Nucleus accumbens (tissue), 56 donors: ENCODE results near the gene CCDC141.

Experiments
- DNase-seq, 56 donors: peaks; one replicate each; lab custom pipeline; 2025; lab: John Stamatoyannopoulos, UW

The CCDC141 gene

GRCh38 chr2:178914259-178914849 is 135.6 kb downstream of the CCDC141 start:
- DNase-seq, result peak in 51 of 56 donors; percentile 2 to 89 (median 48)

GRCh38 chr2:178913049-178913441 is 136.9 kb downstream of the CCDC141 start:
- DNase-seq, result no peak

GRCh38 chr2:178912416-178913048 is 137.4 kb downstream of the CCDC141 start:
- DNase-seq, result no peak

- DNase-seq, result no peak
Observed at GRCh38 chr2:178911039-178911438, 138.9 kb downstream of the CCDC141 start.

- DNase-seq, result no peak
Observed at GRCh38 chr2:178910005-178910404, 139.9 kb downstream of the CCDC141 start.

GRCh38 chr2:178909507-178909906 is 140.4 kb downstream of the CCDC141 start:
- DNase-seq, result no peak

GRCh38 chr2:178908810-178909209 is 141.1 kb downstream of the CCDC141 start:
- DNase-seq, result no peak

GRCh38 chr2:178905261-178905660 is 144.7 kb downstream of the CCDC141 start:
- DNase-seq, result no peak

DNA sequence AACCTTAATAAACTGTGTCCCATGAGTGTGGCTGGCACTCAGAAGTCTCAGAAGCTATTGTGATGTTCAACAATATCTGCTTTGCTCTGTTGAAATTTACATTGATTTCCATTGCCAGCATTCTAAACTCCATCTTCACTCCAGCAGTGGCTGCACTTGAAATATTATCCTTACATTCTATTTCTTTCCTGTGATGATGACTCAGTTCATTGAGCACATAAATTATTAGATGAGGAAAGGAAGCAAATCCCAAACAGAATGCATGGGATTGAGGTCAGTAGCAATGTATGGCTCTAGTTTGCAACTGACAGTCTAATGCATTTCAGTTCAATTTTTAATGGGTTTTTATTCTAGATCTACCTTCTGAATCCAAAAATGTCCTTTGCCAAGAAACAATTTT is 150.3 kb downstream of the CCDC141 start:
- DNase-seq, result no peak

DNA sequence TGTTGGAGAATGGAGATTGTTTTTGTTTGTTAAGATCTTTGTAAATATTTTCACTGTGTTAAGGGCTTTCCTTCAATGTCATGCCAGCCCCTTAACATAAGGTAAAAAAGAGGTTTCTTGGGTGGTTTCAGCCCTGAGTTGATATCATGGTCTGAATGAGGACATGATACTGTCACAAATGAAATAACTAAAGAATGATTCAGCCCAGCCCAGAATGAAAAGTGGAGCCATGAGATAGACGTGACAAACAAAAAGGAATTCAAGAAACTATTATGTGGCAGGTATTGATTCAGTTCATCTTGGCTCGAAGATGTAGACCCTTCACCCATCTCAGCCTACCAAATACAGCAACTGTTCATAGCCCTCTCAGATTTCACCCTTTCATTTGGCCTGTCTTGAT is 154.1 kb downstream of the CCDC141 start:
- no peak for DNase-seq

DNA sequence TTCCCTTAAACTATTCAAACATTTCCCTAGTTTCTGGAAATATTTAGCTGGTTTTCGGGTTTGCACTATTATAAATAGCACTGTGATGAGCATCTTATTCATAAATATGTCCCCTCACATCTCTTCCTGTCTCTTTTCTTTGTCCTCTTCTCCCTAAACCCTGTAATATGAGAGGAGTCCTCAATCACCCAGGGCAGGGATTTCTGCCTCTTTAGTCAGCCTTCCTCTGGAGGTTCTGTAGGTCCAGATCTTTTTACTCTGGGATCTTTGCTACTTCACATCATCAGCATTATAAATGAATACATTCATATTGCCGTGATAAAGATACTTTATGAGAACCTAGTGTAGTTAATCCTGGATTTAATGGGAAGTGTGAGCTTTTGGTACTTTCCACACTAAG is 154.8 kb downstream of the CCDC141 start:
- no peak for DNase-seq

DNA sequence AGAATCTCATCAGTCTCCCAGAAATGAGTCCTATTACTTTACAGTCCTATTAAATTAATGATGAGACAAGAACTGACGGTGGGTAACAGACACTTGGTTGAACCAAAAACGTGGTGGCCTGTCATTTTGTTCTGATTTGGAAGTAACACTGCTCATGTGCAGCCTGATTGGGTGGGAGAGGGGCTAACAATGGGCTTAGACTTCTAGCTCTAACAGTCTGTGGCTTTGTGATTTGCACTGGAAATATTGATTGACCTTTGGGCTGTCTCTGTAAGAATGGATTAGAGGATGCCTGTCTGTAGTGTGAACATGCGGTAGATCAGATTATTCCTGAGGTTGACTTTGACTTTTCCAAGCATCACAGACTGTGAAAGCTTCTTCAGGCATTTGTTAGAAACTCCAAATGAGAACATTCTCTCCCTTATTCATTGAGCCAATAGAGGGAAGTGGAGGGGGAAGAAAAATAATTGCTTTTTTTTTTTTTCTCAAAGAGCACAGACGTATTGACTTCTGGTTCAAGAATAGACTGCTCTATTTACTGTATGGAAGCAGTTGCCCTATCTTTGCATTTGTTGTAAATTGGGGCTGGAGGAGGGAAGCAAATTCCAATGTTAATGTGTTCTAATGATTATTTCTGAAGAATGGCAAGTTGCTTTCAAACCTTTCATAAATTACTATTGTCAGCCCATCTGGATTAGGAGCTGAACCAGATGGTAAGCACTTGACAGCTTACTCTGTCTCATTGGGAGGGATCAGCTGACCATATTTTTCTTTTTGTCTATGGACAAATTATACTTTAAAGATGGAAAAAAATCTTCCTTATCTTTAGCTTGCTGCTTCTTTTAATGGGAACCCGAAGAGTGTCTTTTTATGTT is 156.9 kb downstream of the CCDC141 start:
- DNase-seq, result no peak

DNA sequence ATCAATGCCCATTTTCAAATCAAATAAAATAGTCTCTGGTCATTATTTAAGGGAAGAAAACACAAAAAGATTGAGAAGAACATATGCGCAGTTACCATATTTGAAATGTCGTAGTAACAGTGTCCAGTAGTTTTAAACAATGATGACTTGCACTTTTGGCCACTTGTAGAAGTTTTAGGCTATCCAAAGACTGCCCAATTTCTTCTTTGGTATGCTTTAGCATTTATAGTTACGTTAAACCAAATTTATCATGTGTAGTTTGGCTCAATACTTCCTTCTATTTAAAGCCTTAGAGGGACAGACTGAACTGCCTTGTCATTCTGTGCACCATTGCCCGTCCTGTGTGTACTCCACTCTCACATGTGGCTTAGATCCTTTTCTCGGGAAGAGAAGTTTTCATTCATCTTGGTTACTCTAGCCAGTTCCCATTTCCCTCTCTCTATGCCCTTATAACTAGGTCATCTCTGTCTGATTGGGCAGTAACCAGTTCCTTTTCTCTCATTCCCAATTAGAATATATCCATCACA is 157.9 kb downstream of the CCDC141 start:
- DNase-seq, result no peak

DNA sequence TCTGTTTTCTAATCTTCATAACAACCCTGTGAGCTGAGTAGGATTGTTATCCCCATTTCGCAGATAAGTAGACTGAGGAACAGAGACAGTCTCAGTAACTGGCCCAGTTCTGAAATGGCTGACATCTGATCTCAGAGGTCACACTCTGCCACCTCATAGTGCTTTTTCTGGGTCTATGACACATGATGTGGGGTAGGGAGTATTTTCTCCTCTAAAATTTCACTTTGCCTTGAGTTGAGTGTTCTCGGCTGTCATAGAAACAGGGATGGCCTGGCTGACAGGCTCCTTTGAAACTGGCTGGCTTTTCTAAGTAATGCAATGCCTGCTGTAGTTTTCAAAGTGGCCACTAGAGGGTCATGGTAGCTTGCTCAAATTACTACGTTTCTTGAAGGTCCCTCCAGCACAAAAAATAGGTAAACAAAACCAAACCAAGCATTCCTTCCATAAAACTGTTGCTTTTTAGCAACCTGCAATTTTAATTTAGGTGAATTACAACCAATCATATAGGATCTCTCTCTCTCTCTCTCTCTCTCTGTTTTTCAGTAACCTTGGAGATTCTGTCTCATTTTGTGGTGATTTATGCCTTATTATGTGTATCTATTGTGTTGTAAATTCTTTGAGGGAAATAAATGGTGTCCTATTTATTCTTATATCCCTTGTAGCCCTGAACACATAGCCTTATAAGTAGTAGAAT is 158.5 kb downstream of the CCDC141 start:
- peak in 42 of 56 donors; percentile 2 to 81 (median 26) for DNase-seq

DNA sequence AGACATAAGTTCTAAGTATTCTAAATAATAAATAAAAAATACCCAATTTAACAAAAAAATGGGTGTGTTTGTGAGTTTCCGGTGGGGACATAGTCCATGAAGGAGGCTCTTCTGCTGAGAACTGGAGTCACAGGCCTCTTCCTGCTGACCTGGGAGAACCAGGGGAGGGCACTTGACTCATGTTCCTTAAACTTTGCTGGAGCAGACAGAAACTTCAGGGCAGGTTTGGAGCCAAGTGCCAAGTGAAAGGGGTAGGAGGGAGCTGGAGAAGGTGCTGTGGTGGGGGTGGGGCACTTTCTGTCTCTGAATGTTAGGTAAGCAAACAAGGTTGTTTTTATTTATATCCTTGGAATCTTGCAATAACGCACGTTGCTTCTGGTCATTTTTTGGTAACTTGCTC is 163.9 kb downstream of the CCDC141 start:
- no peak for DNase-seq

- DNase-seq, result no peak
Observed at GRCh38 chr2:178884440-178884839, 165.5 kb downstream of the CCDC141 start.

DNA sequence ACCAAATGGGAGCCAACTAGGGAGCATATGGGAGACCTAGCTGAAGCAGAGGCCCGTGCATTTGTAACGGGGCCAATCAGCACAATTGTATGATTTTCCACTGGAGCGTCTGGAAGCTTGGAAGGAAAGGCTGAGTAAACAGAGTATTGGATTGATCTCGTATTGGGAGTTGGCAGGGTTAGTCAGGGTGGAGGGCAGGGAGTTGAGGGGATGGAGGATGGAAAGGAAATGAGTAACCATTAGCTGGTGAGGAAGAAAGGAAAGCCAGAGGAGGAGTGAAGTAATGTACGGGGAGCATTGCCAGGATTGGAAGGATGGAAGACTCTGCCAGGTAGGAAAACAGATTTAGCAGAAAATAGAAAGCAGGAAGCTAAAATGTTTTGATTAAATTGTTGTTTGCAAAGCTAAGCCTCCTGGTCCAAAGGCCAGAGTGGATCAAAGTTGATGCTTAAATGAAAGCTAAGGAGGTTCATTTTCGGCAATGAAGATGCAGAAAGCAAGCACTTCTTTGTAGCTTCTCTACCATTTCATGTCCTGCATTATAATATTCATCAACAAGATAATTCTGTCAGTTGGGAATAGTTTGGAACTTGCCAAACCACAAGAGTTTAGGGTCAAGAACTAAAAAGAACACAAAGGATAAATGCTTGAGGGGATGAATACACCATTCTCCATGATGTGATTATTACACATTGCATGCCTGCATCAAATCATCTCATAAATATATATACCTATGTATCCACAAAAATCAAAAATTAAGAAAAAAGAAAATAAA is 167.1 kb downstream of the CCDC141 start:
- DNase-seq, result no peak

GRCh38 chr2:178881075-178881474 is 168.9 kb downstream of the CCDC141 start:
- DNase-seq, result no peak

DNA sequence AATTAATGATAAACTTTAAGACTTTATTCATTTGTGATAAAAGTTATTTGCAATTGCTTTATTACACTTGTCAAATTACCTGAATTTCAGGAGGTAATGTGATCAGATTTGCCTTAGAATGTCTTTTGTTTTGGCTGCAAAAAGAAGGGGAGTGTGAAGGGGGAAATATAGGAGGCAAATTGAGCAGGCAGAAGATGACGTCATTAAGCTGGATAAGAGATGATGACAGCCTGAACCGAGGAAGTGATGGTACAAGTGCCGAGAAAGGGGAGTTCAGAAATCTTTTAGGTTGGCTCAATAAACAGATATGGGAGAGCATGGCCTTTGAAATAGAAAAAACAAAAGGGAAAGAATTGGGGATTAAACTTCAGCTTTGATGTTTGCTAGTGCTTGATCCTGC is 169.7 kb downstream of the CCDC141 start:
- no peak for DNase-seq

GRCh38 chr2:178877874-178878273 is 172.1 kb downstream of the CCDC141 start:
- DNase-seq, result no peak
